GM12875 (cell line): ENCODE measurements around the gene IRAK2.
"Not testable (repeated sequence)": the region's sequence is repeated elsewhere in the genome, so short reads cannot be mapped to it uniquely, and the experiment has no call there.

ENCODE experiments used
- H3K4me3 ChIP-seq: one replicate; pipeline ENCODE4 v1.5.1; 2011; ENCODE audit warnings: low read depth, low read length, control low read depth
- TF ChIP-seq, protein P1 (sequence below): IDR thresholded peaks from 2 replicates; pipeline ENCODE4 v1.5.1; 2011; ENCODE audit warnings: low read depth, mild to moderate bottlenecking, control low read depth, inconsistent platforms, low read length, moderate library complexity, borderline replicate concordance; ENCODE audit not compliant: insufficient read depth

The IRAK2 gene

DNA sequence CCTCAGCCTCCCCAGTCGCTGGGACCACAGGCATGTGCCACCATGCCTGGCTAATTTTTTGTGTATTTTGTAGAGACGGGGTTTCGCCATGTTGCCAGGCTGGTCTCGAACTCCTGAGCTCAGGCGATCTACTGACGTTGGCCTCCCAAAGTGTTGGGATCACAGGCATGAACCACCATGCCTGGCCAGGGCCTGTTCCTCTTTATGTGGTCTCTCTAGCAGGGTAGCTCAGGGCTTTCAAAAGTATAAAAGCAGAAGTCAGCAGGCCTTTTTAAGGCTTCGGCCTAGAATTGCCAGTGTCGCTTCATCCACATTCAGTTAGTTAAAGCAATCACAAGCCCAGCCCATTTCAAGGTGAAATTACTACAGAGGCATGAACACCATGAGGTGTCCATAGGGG is 15.5 kb upstream of the IRAK2 start:
- H3K4me3 ChIP-seq = no peak overlapping the region
- TF ChIP-seq, protein P1, sequence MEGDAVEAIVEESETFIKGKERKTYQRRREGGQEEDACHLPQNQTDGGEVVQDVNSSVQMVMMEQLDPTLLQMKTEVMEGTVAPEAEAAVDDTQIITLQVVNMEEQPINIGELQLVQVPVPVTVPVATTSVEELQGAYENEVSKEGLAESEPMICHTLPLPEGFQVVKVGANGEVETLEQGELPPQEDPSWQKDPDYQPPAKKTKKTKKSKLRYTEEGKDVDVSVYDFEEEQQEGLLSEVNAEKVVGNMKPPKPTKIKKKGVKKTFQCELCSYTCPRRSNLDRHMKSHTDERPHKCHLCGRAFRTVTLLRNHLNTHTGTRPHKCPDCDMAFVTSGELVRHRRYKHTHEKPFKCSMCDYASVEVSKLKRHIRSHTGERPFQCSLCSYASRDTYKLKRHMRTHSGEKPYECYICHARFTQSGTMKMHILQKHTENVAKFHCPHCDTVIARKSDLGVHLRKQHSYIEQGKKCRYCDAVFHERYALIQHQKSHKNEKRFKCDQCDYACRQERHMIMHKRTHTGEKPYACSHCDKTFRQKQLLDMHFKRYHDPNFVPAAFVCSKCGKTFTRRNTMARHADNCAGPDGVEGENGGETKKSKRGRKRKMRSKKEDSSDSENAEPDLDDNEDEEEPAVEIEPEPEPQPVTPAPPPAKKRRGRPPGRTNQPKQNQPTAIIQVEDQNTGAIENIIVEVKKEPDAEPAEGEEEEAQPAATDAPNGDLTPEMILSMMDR = no peak

DNA sequence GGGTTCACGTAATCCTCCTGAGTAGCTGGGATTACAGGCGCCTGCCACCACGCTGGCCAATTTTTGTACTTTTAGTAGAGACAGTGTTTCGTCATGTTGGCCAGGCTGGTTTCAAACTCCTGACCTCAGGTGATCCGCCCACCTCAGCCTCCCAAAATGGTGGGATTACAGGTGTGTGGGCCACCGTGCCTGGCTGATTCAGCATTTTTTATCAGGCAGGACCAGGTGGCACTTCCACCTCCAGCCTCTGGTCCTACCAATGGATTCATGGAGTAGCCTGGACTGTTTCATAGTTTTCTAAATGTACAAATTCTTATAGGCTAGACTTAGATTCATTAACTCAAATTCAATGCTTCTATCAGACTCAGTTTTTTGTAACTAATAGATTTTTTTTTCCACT is 13.7 kb upstream of the IRAK2 start:
- no peak overlapping the region for H3K4me3 ChIP-seq
- TF ChIP-seq, protein P1 = no peak

DNA sequence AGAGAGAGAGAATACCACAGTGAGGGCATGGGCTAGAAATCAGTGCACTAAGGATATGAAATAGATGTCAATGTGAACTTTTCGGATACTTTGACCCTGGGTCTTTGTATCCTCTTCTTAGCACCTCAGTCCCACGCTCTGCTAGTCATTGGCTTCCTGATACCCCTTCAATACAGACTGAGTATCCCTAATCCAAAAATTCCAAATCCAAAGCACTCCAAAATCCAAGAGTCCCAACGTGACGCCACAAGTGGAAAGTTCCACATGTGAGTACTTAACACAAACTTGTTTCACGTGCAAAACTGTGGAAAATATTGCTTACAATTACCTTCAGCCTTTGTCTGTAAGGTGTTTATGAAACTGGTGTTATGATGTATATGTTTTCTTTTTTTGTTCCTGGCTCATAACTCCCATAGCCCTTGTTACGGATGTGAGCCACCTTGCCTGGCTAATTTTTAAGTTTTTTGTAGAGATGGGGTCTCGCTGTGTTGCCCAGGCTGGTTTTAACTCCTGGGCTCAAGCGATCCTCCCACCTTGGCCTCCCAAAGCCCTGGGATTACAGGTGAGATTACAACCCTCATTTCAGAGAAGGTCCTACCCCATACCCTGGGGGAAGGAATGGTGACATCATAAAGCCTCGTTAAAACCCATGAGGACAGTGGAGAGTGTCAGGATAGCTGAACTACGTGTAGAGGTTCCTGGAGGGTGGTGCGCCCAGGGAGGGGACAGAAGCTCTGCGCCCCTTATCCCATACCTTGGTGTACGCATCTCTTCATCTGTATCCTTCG is 10.2 kb upstream of the IRAK2 start:
- TF ChIP-seq, protein P1 = no peak
- H3K4me3 ChIP-seq = no peak overlapping the region

DNA sequence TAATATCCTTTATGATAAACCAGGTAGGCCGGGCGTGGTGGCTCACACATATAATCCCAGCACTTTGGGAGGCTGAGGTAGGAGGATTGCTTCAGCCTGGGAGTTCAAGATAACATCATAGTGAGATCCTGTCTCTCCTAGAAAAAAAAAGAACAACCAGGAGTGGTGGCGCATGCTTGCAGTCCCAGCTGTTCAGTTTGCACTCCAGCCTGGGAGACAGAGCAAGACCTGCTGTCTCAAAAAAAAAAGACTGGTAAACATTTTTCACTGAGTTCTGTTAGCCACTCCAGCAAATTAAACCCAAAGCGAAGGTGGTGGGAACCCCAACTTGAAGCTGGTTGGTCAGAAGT is 9.6 kb upstream of the IRAK2 start:
- TF ChIP-seq, protein P1 = no peak
- H3K4me3 ChIP-seq = no peak overlapping the region

DNA sequence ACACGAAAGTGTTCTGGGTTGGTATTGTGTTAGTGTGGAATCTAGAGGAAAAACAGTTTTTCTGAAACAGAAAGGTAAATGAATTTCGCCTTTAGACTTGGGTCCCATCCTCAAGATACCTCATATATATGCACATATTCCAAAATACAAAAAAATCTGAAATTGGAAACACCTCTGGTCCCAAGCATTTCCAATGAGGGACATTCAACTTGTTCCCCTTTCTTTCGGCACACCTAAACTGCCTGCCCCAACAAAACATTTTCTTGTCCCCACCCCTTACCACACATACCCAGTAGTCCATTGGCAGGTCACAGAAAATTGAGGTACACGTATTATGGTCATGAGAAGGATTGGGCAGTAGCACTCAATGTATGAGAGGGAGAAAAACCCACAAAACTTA is 9.1 kb upstream of the IRAK2 start:
- TF ChIP-seq, protein P1 = no peak

DNA sequence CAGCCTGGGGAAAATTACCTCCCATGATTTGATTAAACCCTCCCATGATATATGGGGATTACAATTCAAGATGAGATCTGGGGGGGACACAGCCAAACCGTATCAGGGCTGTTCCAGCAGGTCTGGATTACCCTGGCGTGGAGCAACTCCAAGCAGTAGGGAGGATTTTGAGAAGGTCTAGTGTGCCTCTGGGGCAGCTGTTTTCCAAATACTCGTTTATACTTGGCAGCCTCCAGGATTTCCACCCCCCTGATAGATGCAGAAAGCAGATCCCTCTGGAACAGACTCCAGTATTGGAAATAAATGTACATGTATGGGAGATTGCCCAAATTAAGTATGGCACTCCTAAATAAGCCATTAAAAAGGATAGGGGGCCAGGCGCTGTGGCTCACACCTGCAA is 7.7 kb upstream of the IRAK2 start:
- TF ChIP-seq, protein P1 = no peak
- H3K4me3 ChIP-seq = no peak overlapping the region

More for the DNA sequence above, 9.1 kb upstream of the IRAK2 start:
- no peak overlapping the region for H3K4me3 ChIP-seq

DNA sequence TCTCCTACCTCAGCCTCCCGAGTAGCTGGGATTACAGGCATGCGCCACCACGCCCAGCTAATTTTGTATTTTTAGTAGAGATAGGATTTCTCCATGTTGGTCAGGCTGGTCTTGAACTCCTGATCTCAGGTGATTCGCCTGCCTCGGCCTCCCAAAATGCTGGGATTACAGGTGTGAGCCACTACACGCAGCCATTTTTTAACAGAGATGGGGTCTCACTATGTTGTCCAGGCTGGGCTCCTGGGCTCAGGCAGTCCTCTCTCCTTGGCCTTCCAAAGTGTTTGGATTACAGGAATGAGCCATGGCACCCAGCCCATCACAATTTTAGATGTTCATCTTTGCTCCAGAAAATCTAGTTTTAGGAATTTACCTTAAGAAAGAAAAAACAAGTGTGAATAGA is 6.2 kb upstream of the IRAK2 start:
- not testable (repeated sequence) for H3K4me3 ChIP-seq
